Measurements from ENCODE around the gene CPA5. TPM values are rescaled to one million over a fixed set of nuclear protein-coding genes. Genes with fewer than 3 reads are reported as not detected.

CPA5 gene
- total RNA-seq, 1 experiment from 2014 or later = not detected

- Mint-ChIP-seq H3K4me3 (no peak overlapping the region), H3K27ac (no peak overlapping the region), H3K36me3 (peaks cover 4% of the 10 kb centered on the region), H3K9me3 (no peaks in the 10 kb centered on the region), H3K27me3 (ENCODE audit: low read depth) (no peaks in the 10 kb centered on the region; the same call in 1 of the 2 replicates), H3K4me1 (peaks cover 13% of the 10 kb centered on the region)
- ATAC-seq (no peak), DNase-seq (ENCODE audit: low spot score) (no peak)
- ChIA-PET POLR2A (no interaction called here), CTCF (interaction anchor here (0.9 kb wide), 1 partner anchor 20 kb away, joined by 4 read pairs; no protein-coding TSS in a partner anchor)
- TF ChIP-seq HMGA2 (CRISPR knock-in tag; IDR thresholded peaks at IDR 0.05) = no peak
- TF ChIP-seq ZNF425 (CRISPR knock-in tag; conservative IDR thresholded peaks at IDR 0.05) = no peak
- TF ChIP-seq PRDM15 (CRISPR knock-in tag; IDR thresholded peaks at IDR 0.05) = no peak
- no peak for TF ChIP-seq CREB1 (CRISPR knock-in tag; IDR thresholded peaks at IDR 0.05)
- TF ChIP-seq ZNF512 (CRISPR knock-in tag; IDR thresholded peaks at IDR 0.05; ENCODE audit: borderline replicate concordance) = no peak
- no peak for TF ChIP-seq ZNF317 (CRISPR knock-in tag; IDR thresholded peaks at IDR 0.05; ENCODE audit: borderline replicate concordance, low read depth)
- no peak for TF ChIP-seq ZNF263 (CRISPR knock-in tag; IDR thresholded peaks at IDR 0.05; ENCODE audit: low read depth)
- no peak for TF ChIP-seq ETV6 (CRISPR knock-in tag; IDR thresholded peaks at IDR 0.05)
- no peak for TF ChIP-seq ARID4B (CRISPR knock-in tag; IDR thresholded peaks at IDR 0.05; ENCODE audit: borderline replicate concordance)
- no peak for TF ChIP-seq RELA (CRISPR knock-in tag; IDR thresholded peaks at IDR 0.05; ENCODE audit: borderline replicate concordance)
- no peak for TF ChIP-seq ZNF232 (CRISPR knock-in tag; IDR thresholded peaks at IDR 0.05)
Measured at GRCh38 chr7:130401578-130401977, 57.0 kb downstream of the CPA5 start.

GRCh38 chr7:130405003-130405402, 60.4 kb downstream of the CPA5 start:
- CTCF ChIA-PET = no interaction called here
- TF ChIP-seq TCF7 (CRISPR knock-in tag; IDR thresholded peaks at IDR 0.05; ENCODE audit: low read depth) (no peak), EMX1 (CRISPR knock-in tag; IDR thresholded peaks at IDR 0.05) (no peak), ZNF416 (CRISPR knock-in tag; IDR thresholded peaks at IDR 0.05) (no peak), NR3C1 (CRISPR knock-in tag; conservative IDR thresholded peaks at IDR 0.05; ENCODE audit: low read depth) (no peak), ZSCAN18 (CRISPR knock-in tag; IDR thresholded peaks at IDR 0.05) (no peak), ZNF219 (CRISPR knock-in tag; IDR thresholded peaks at IDR 0.05; ENCODE audit: borderline replicate concordance) (no peak), TEAD4 (CRISPR knock-in tag; IDR thresholded peaks at IDR 0.05) (no peak), TP53 (CRISPR knock-in tag; IDR thresholded peaks at IDR 0.05) (no peak), ATF6 (CRISPR knock-in tag; IDR thresholded peaks at IDR 0.05) (no peak), PRRX2 (CRISPR knock-in tag; IDR thresholded peaks at IDR 0.05) (no peak)

More at GRCh38 chr7:130405003-130405402, 60.4 kb downstream of the CPA5 start:
- POLR2A ChIA-PET = no interaction called here
- Mint-ChIP-seq H3K27me3 (ENCODE audit: low read depth) (no peaks in the 10 kb centered on the region), H3K9me3 (no peaks in the 10 kb centered on the region), H3K27ac (no peak overlapping the region), H3K4me1 (no peaks in the 10 kb centered on the region), H3K4me3 (no peak overlapping the region), H3K36me3 (peaks cover 4% of the 10 kb centered on the region; the same call in 1 of the 2 replicates)
- DNase-seq (ENCODE audit: low spot score) (no peak), ATAC-seq (no peak)
